ENCODE measurements around the gene TTLL11. TPM values are rescaled to one million over a fixed set of nuclear protein-coding genes. Genes with fewer than 3 reads are reported as not detected.

TTLL11 gene
- total and polyA plus RNA-seq, 2 experiments from 2014 or later: 0.57 to 1.4 TPM

GRCh38 chr9:121814594-121814993 lies 278.5 kb downstream of the TTLL11 start:
- Histone ChIP-seq H2AFZ (no peak overlapping the region), H3K36me3 (ENCODE audit: insufficient read depth) (no peaks in the 10 kb centered on the region), H3K4me1 (ENCODE audit: insufficient read depth) (peaks cover 22% of the 10 kb centered on the region), H3K4me3 (no peak overlapping the region), H3K4me2 (no peak overlapping the region), H3F3A (replicated peaks; ENCODE audit: low read depth) (0 out of 2 replicates have a peak, but pooled peaks cover 11% of the 10 kb centered on the region), H4K20me1 (replicated peaks; ENCODE audit: insufficient read depth) (no peaks in the 10 kb centered on the region), H3K79me2 (replicated peaks; ENCODE audit: insufficient read depth) (no peaks in the 10 kb centered on the region), H3K9me2 (ENCODE audit: insufficient read depth) (no peaks in the 10 kb centered on the region), H3K27ac (ENCODE audit: low read depth) (no peak overlapping the region), H3K27me3 (ENCODE audit: insufficient read depth) (no peaks in the 10 kb centered on the region; the same call in 1 of the 2 replicates)
- Mint-ChIP-seq H3K27ac (no peak overlapping the region), H3K27me3 (ENCODE audit: insufficient read depth, low read depth, poor library complexity) (peaks cover 34% of the 10 kb centered on the region), H3K9me3 (no peaks in the 10 kb centered on the region), H3K36me3 (ENCODE audit: low read depth) (no peaks in the 10 kb centered on the region), H3K4me3 (no peak overlapping the region), H3K4me1 (peaks cover 64% of the 10 kb centered on the region)
- no peak for TF ChIP-seq ZNF331 (CRISPR knock-in tag; IDR thresholded peaks at IDR 0.05; ENCODE audit: low read depth)
- no peak for TF ChIP-seq JUNB (IDR thresholded peaks at IDR 0.05; ENCODE audit: unreplicated experiment)
- TF ChIP-seq ZNF462 (CRISPR knock-in tag; IDR thresholded peaks at IDR 0.05): no peak
- TF ChIP-seq EZH2 (IDR thresholded peaks at IDR 0.05; ENCODE audit: low read depth, unreplicated experiment): no peak
- DNase-seq (ENCODE audit: low spot score) (peak; percentile 37), ATAC-seq (no peak)

DNA sequence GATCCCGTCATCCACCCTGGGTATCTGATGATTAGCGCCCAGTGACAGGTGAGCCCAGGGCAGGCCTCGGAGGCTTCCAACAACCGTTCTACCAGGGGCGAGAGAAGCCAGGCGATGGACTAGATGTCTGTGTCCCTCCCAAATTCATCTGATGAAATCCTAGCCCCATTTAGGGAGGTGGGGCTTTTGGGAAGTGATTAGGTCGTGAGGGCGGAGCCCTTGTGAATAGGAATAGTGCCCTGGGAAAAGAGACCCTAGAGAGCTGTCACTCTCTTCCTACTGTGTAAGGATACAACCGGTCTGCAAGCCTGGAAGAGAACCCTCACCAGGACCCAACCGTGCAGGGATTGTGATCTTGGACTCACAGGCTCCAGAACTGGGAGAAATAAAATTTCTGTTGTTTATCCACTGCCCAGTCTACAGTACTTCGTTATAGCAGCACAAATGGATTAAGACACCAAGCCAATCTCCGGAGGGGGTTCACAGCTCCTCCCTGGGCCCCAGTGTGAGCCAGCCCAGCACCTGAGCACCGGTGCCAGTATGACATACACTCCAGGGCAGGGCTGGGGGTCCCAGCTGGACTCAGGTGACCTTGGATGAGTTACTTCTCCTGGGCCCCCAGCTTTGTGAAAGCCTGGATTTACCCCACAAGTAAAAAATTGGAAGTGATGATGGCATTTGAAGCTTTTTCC lies 279.4 kb downstream of the TTLL11 start:
- no peaks in the 10 kb centered on the region for H4K20me1 ChIP-seq (replicated peaks; ENCODE audit: insufficient read depth)
- 0 out of 2 replicates have a peak overlapping the region, but pooled peaks have one; percentile 23 for H2AFZ ChIP-seq
- H3K4me1 ChIP-seq (ENCODE audit: insufficient read depth): peaks cover 14% of the 10 kb centered on the region
- H3K27me3 Mint-ChIP-seq (ENCODE audit: insufficient read depth, low read depth, poor library complexity): peaks cover 28% of the 10 kb centered on the region
- H3K9me2 ChIP-seq (ENCODE audit: insufficient read depth): no peaks in the 10 kb centered on the region
- H3K4me3 ChIP-seq: no peak overlapping the region
- no peaks in the 10 kb centered on the region for H3K36me3 ChIP-seq (ENCODE audit: insufficient read depth)
- no peak for TF ChIP-seq ZNF114 (CRISPR knock-in tag; IDR thresholded peaks at IDR 0.05)
- TF ChIP-seq CREB1 (CRISPR knock-in tag; IDR thresholded peaks at IDR 0.05; ENCODE audit: low read depth): no peak
- H3K79me2 ChIP-seq (replicated peaks; ENCODE audit: insufficient read depth): no peaks in the 10 kb centered on the region
- 0 out of 2 replicates have a peak overlapping the region, but pooled peaks have one; percentile 43 for H3K4me2 ChIP-seq
- no peaks in the 10 kb centered on the region for H3K36me3 Mint-ChIP-seq (ENCODE audit: low read depth)
- ATAC-seq (peak; percentile 30; the same call in 2 of the 3 replicates), DNase-seq (ENCODE audit: low spot score) (no peak)
- H3K4me1 Mint-ChIP-seq: peaks cover 55% of the 10 kb centered on the region
- 0 out of 2 replicates have a peak, but pooled peaks cover 11% of the 10 kb centered on the region for H3F3A ChIP-seq (replicated peaks; ENCODE audit: low read depth)
- H3K4me3 Mint-ChIP-seq: no peak overlapping the region
- no peak overlapping the region for H3K27ac Mint-ChIP-seq
- H3K9me3 Mint-ChIP-seq: no peaks in the 10 kb centered on the region
- H3K27me3 ChIP-seq (ENCODE audit: insufficient read depth): no peaks in the 10 kb centered on the region
- H3K27ac ChIP-seq (ENCODE audit: low read depth): no peak overlapping the region
